Astrocyte (in vitro differentiated cells and primary cell): ENCODE measurements around the gene ZNHIT3. TPM values are rescaled to one million over a fixed set of nuclear protein-coding genes. Genes with fewer than 3 reads are reported as not detected.
A peak's percentile ranks its signal among the peaks of the same experiment; 100 is the strongest.

Source experiments
- DNase-seq: peaks from one replicate; pipeline ENCODE4 v3.0.0-alpha.2; 2010; ENCODE audit warnings: low read depth
- FAIRE-seq: peaks from 2 replicates; lab custom pipeline; 2011; peaks lifted over from hg19 to GRCh38; lab: Jason Lieb, UNC
- H2AFZ ChIP-seq: 2 replicates; pipeline ENCODE4 v1.6.0; 2012; ENCODE audit warnings: low read depth, low read length, inconsistent platforms
- H3K27ac ChIP-seq: 2 replicates; pipeline ENCODE4 v1.5.1; 2011; ENCODE audit warnings: low read depth, low read length, inconsistent platforms
- H3K27me3 ChIP-seq: 2 replicates; pipeline ENCODE4 v1.6.0; 2011; ENCODE audit warnings: low read length, inconsistent platforms; ENCODE audit not compliant: insufficient read depth
- H3K36me3 ChIP-seq: 2 replicates; pipeline ENCODE4 v1.5.1; 2011; ENCODE audit warnings: low read length, inconsistent platforms; ENCODE audit not compliant: insufficient read depth
- H3K4me1 ChIP-seq: 2 replicates; pipeline ENCODE4 v1.5.1; 2011; ENCODE audit warnings: low read length, inconsistent platforms; ENCODE audit not compliant: insufficient read depth
- H3K4me2 ChIP-seq: 2 replicates; pipeline ENCODE4 v1.6.0; 2012; ENCODE audit warnings: low read length, inconsistent platforms
- H3K4me3 ChIP-seq: 2 replicates; pipeline ENCODE4 v1.5.1; 2011; ENCODE audit warnings: low read depth, mild to moderate bottlenecking, low read length, inconsistent platforms; ENCODE audit not compliant: insufficient read depth
- H3K79me2 ChIP-seq: 2 replicates; pipeline ENCODE4 v1.6.0; 2012; ENCODE audit warnings: mild to moderate bottlenecking, low read length, inconsistent platforms; ENCODE audit not compliant: insufficient read depth
- H3K9ac ChIP-seq: 2 replicates; pipeline ENCODE4 v1.6.0; 2012; ENCODE audit warnings: mild to moderate bottlenecking, low read length, inconsistent platforms
- H3K9me3 ChIP-seq: 2 replicates; pipeline ENCODE4 v1.5.1; 2012; ENCODE audit warnings: low read depth, mild to moderate bottlenecking, low read length, inconsistent platforms; ENCODE audit not compliant: insufficient read depth
- H4K20me1 ChIP-seq: 2 replicates; pipeline ENCODE4 v1.6.0; 2012; ENCODE audit warnings: low read length, inconsistent platforms; ENCODE audit not compliant: insufficient read depth
- H3K27ac Mint-ChIP-seq: one replicate; pipeline ENCODE4 v1.8.0; 2021; ENCODE audit warnings: mild to moderate bottlenecking, mixed read lengths; ENCODE audit not compliant: unreplicated experiment
- H3K27me3 Mint-ChIP-seq: one replicate; pipeline ENCODE4 v1.8.0; 2021; ENCODE audit warnings: low read depth, mixed read lengths; ENCODE audit not compliant: unreplicated experiment
- H3K36me3 Mint-ChIP-seq: one replicate; pipeline ENCODE4 v1.8.0; 2021; ENCODE audit warnings: low read depth, mixed read lengths; ENCODE audit not compliant: unreplicated experiment
- H3K4me1 Mint-ChIP-seq: one replicate; pipeline ENCODE4 v1.8.0; 2021; ENCODE audit warnings: low read depth, mixed read lengths; ENCODE audit not compliant: unreplicated experiment
- H3K4me3 Mint-ChIP-seq: one replicate; pipeline ENCODE4 v1.8.0; 2021; ENCODE audit warnings: mild to moderate bottlenecking, moderate library complexity, mixed read lengths; ENCODE audit not compliant: unreplicated experiment
- H3K9me3 Mint-ChIP-seq: one replicate; pipeline ENCODE4 v1.8.0; 2021; ENCODE audit warnings: mild to moderate bottlenecking, mixed read lengths; ENCODE audit not compliant: unreplicated experiment
- CTCF ChIP-seq: IDR thresholded peaks from 2 replicates; pipeline ENCODE4 v1.5.1; 2011; ENCODE audit warnings: low read depth, mild to moderate bottlenecking, inconsistent platforms, low read length, moderate library complexity; ENCODE audit not compliant: insufficient read depth
- EZH2 ChIP-seq: IDR thresholded peaks from 2 replicates; pipeline ENCODE4 v1.6.1; 2012; ENCODE audit warnings: mild to moderate bottlenecking, low read length, inconsistent platforms; ENCODE audit not compliant: insufficient read depth
- total RNA-seq: library from RNA; stranded (reverse); gene quantifications from 2 replicates; pipeline ENCODE4 v1.2.1, GENCODE V29; 2021

ZNHIT3 gene
- total RNA-seq, 1 donor from 2014 or later = 29.4 TPM

- Mint-ChIP-seq H3K36me3 (peaks cover 37% of the 10 kb centered on the region), H3K27me3 (no peaks in the 10 kb centered on the region), H3K4me3 (no peak overlapping the region), H3K4me1 (no peaks in the 10 kb centered on the region), H3K27ac (no peak overlapping the region), H3K9me3 (no peaks in the 10 kb centered on the region)
- Histone ChIP-seq H3K36me3 (peaks cover 21% of the 10 kb centered on the region), H3K9me3 (no peaks in the 10 kb centered on the region), H3K27ac (no peak overlapping the region), H2AFZ (no peak overlapping the region), H3K4me3 (no peak overlapping the region), H4K20me1 (no peaks in the 10 kb centered on the region), H3K79me2 (no peaks in the 10 kb centered on the region), H3K27me3 (no peaks in the 10 kb centered on the region), H3K4me2 (no peak overlapping the region), H3K9ac (no peak overlapping the region), H3K4me1 (no peaks in the 10 kb centered on the region)
- TF ChIP-seq EZH2 (no peak), CTCF (no peak)
- no peak for FAIRE-seq
- no peak for DNase-seq
These were observed 18.7 kb downstream of the ZNHIT3 start for GRCh38 chr17:36505171-36505570.

GRCh38 chr17:36506249-36506826 is 19.9 kb downstream of the ZNHIT3 start:
- no peaks in the 10 kb centered on the region for H3K9me3 ChIP-seq
- Mint-ChIP-seq H3K27ac (no peak overlapping the region), H3K9me3 (no peaks in the 10 kb centered on the region), H3K27me3 (no peaks in the 10 kb centered on the region), H3K4me1 (no peaks in the 10 kb centered on the region), H3K4me3 (no peak overlapping the region), H3K36me3 (peaks cover 38% of the 10 kb centered on the region)
- H3K4me2 ChIP-seq = no peak overlapping the region
- no peak overlapping the region for H3K27ac ChIP-seq
- H4K20me1 ChIP-seq = no peaks in the 10 kb centered on the region
- no peak overlapping the region for H2AFZ ChIP-seq
- no peak for FAIRE-seq
- no peak overlapping the region for H3K9ac ChIP-seq
- TF ChIP-seq CTCF (no peak), EZH2 (no peak)
- no peaks in the 10 kb centered on the region for H3K27me3 ChIP-seq
- H3K4me3 ChIP-seq = no peak overlapping the region
- DNase-seq = no peak
- no peaks in the 10 kb centered on the region for H3K79me2 ChIP-seq
- peaks cover 16% of the 10 kb centered on the region for H3K36me3 ChIP-seq
- H3K4me1 ChIP-seq = no peaks in the 10 kb centered on the region

GRCh38 chr17:36506831-36507230 is 20.4 kb downstream of the ZNHIT3 start:
- no peak overlapping the region for H3K27ac ChIP-seq
- H3K4me1 Mint-ChIP-seq = no peaks in the 10 kb centered on the region
- H3K4me2 ChIP-seq = no peak overlapping the region
- H3K27ac Mint-ChIP-seq = peak overlapping the region; percentile 18
- no peaks in the 10 kb centered on the region for H3K27me3 Mint-ChIP-seq
- H4K20me1 ChIP-seq = no peaks in the 10 kb centered on the region
- H3K4me3 Mint-ChIP-seq = no peak overlapping the region
- H3K9ac ChIP-seq = no peak overlapping the region
- H2AFZ ChIP-seq = no peak overlapping the region
- no peak for TF ChIP-seq EZH2
- no peak for TF ChIP-seq CTCF
- no peaks in the 10 kb centered on the region for H3K9me3 ChIP-seq
- no peak for FAIRE-seq
- H3K27me3 ChIP-seq = no peaks in the 10 kb centered on the region
- H3K36me3 ChIP-seq = peaks cover 16% of the 10 kb centered on the region
- H3K36me3 Mint-ChIP-seq = peaks cover 39% of the 10 kb centered on the region
- no peaks in the 10 kb centered on the region for H3K9me3 Mint-ChIP-seq
- H3K4me3 ChIP-seq = no peak overlapping the region
- H3K79me2 ChIP-seq = no peaks in the 10 kb centered on the region
- H3K4me1 ChIP-seq = no peaks in the 10 kb centered on the region
- no peak for DNase-seq
